PC-9 (cell line): ENCODE results near the gene TRIO. TPM values are rescaled to one million over a fixed set of nuclear protein-coding genes. Genes with fewer than 3 reads are reported as not detected.

Experiments used
- BruUV-seq: library from RNA; stranded (reverse); fragments of 400-500 nt; replicated peaks from 2 replicates; lab custom pipeline; 2021; lab: Mats Ljungman, UMichigan
- CTCF ChIA-PET: fragments of 300-600 bp; sonication (Branson Sonifier 250); formaldehyde crosslinking; loops from one replicate; lab custom pipeline; 2022; ENCODE audit warnings: antibody characterized with exemption; lab: Charles Lee
- POLR2A ChIA-PET: fragments of 300-600 bp; sonication (Branson Sonifier 250); formaldehyde crosslinking; loops from one replicate; lab custom pipeline; 2022; ENCODE audit warnings: antibody characterized with exemption; ENCODE audit not compliant: unreplicated experiment; lab: Charles Lee
- DNase-seq, 2 experiments: peaks; one replicate each; pipeline versions ENCODE4 v3.0.0 to v3.0.0-alpha.2; 2015 to 2022; ENCODE audit warnings: mixed read lengths in 1 of 2
- H2AFZ ChIP-seq: fragments of 200-600 bp; sonication (generic); 2 replicates; pipeline ENCODE4 v1.8.1; 2017; ENCODE audit warnings: antibody characterized with exemption
- H3F3A ChIP-seq: fragments of 200-600 bp; sonication (generic); 2 replicates; pipeline ENCODE4 v1.8.1; 2017; ENCODE audit warnings: antibody characterized with exemption, mild to moderate bottlenecking, low read depth; ENCODE audit not compliant: insufficient read depth
- H3K27ac ChIP-seq: fragments of 200-600 bp; sonication (generic); 2 replicates; pipeline ENCODE4 v1.6.1; 2016; ENCODE audit warnings: mixed run types
- H3K27me3 ChIP-seq: fragments of 200-600 bp; sonication (generic); 2 replicates; pipeline ENCODE4 v1.6.1; 2016; ENCODE audit warnings: low read depth, mixed run types; ENCODE audit not compliant: insufficient read depth
- H3K36me3 ChIP-seq: fragments of 200-600 bp; sonication (generic); 2 replicates; pipeline ENCODE4 v1.6.1; 2016; ENCODE audit warnings: low read depth, mixed run types
- H3K4me1 ChIP-seq: fragments of 200-600 bp; sonication (generic); replicated peaks from 2 replicates; pipeline ENCODE4 v1.6.1; 2016; ENCODE audit warnings: mixed run types; ENCODE audit not compliant: insufficient read depth
- H3K4me2 ChIP-seq: fragments of 200-600 bp; sonication (generic); 2 replicates; pipeline ENCODE4 v1.6.1; 2017; ENCODE audit warnings: mixed run types
- H3K4me3 ChIP-seq: fragments of 200-600 bp; sonication (generic); 2 replicates; pipeline ENCODE4 v1.6.1; 2016; ENCODE audit warnings: mixed run types
- H3K79me2 ChIP-seq: fragments of 200-600 bp; sonication (generic); 2 replicates; pipeline ENCODE4 v1.6.1; 2017; ENCODE audit warnings: low read depth, mixed run types
- H3K9me2 ChIP-seq: fragments of 200-600 bp; sonication (generic); 2 replicates; pipeline ENCODE4 v1.8.1; 2017; ENCODE audit warnings: mild to moderate bottlenecking; ENCODE audit not compliant: insufficient read depth
- H3K9me3 ChIP-seq: fragments of 200-600 bp; sonication (generic); 2 replicates; pipeline ENCODE4 v1.8.1; 2016; ENCODE audit warnings: low read depth; ENCODE audit not compliant: insufficient read depth
- H4K20me1 ChIP-seq: fragments of 200-600 bp; sonication (generic); 2 replicates; pipeline ENCODE4 v1.8.1; 2017; ENCODE audit not compliant: insufficient read depth
- CTCF ChIP-seq: fragments of 200-600 bp; sonication (generic); conservative IDR thresholded peaks from 2 replicates; pipeline ENCODE4 v1.6.1; 2017; ENCODE audit warnings: mixed run types, antibody characterized with exemption, mild to moderate bottlenecking, moderate library complexity
- EZH2 ChIP-seq: fragments of 200-600 bp; sonication (generic); IDR thresholded peaks from 2 replicates; pipeline ENCODE4 v1.8.0; 2017; ENCODE audit warnings: antibody characterized with exemption, low read depth
- intact Hi-C: fragments of 100-400 bp; cut with micrococcal nuclease; formaldehyde crosslinking; loops from one replicate; pipeline ENCODE4 v1.10.0; 2022; ENCODE audit not compliant: unreplicated experiment
- total RNA-seq: library from RNA; stranded (reverse); gene quantifications from 2 replicates; pipeline ENCODE4 v1.2.3, GENCODE V29; 2021

TRIO gene
- total RNA-seq, 1 experiment from 2014 or later, result 596 TPM

GRCh38 chr5:14212838-14213237, 69.7 kb downstream of the TRIO start:
- H3K9me3 ChIP-seq, result peaks cover 6% of the 10 kb centered on the region; the same call in 1 of the 2 replicates
- no TSS peak for BruUV-seq
- POLR2A ChIA-PET, result interaction anchor here (0.6 kb wide), 1 partner anchor 54 kb away, joined by 16 read pairs; no protein-coding TSS in a partner anchor
- TF ChIP-seq CTCF, result no peak
- TF ChIP-seq EZH2, result no peak
- H4K20me1 ChIP-seq, result peaks cover 25% of the 10 kb centered on the region
- peaks cover 34% of the 10 kb centered on the region for H3F3A ChIP-seq
- H3K4me2 ChIP-seq, result no peak overlapping the region
- intact Hi-C loops, result no loop called here
- H3K4me3 ChIP-seq, result no peak overlapping the region
- CTCF ChIA-PET, result interaction anchor here (0.6 kb wide), 1 partner anchor 69 kb away, joined by 4 read pairs; no protein-coding TSS in a partner anchor
- no peaks in the 10 kb centered on the region; the same call in 1 of the 2 replicates for H3K9me2 ChIP-seq
- peaks cover 99% of the 10 kb centered on the region for H3K79me2 ChIP-seq
- H3K4me1 ChIP-seq, result peaks cover 27% of the 10 kb centered on the region
- H3K36me3 ChIP-seq, result peaks cover 8% of the 10 kb centered on the region; the same call in 1 of the 2 replicates
- no peak overlapping the region for H2AFZ ChIP-seq
- peak overlapping the region; percentile 16; the same call in 1 of the 2 replicates for H3K27ac ChIP-seq
- H3K27me3 ChIP-seq, result no peaks in the 10 kb centered on the region
- DNase-seq, result no peak

GRCh38 chr5:14213253-14213652, 70.1 kb downstream of the TRIO start:
- peaks cover 30% of the 10 kb centered on the region for H3F3A ChIP-seq
- H3K4me1 ChIP-seq, result peaks cover 23% of the 10 kb centered on the region
- intact Hi-C loops, result no loop called here
- CTCF ChIA-PET, result interaction anchor here (0.6 kb wide), 1 partner anchor 68 kb away, joined by 3 read pairs; no protein-coding TSS in a partner anchor
- H2AFZ ChIP-seq, result no peak overlapping the region
- H3K36me3 ChIP-seq, result peaks cover 4% of the 10 kb centered on the region; the same call in 1 of the 2 replicates
- no peaks in the 10 kb centered on the region for H3K27me3 ChIP-seq
- no peak overlapping the region for H3K4me2 ChIP-seq
- POLR2A ChIA-PET, result interaction anchor here (0.6 kb wide), 1 partner anchor 54 kb away, joined by 16 read pairs; no protein-coding TSS in a partner anchor
- H3K9me3 ChIP-seq, result peaks cover 6% of the 10 kb centered on the region; the same call in 1 of the 2 replicates
- H3K27ac ChIP-seq, result no peak overlapping the region
- H3K9me2 ChIP-seq, result no peaks in the 10 kb centered on the region; the same call in 1 of the 2 replicates
- TF ChIP-seq CTCF, result no peak
- no peak for TF ChIP-seq EZH2
- H4K20me1 ChIP-seq, result peaks cover 25% of the 10 kb centered on the region
- no TSS peak for BruUV-seq
- H3K4me3 ChIP-seq, result no peak overlapping the region
- peaks cover 99% of the 10 kb centered on the region for H3K79me2 ChIP-seq
- no peak for DNase-seq

GRCh38 chr5:14213813-14214585, 70.9 kb downstream of the TRIO start:
- TF ChIP-seq EZH2 (no peak), CTCF (no peak)
- POLR2A ChIA-PET, result no interaction called here
- Histone ChIP-seq H3K4me2 (no peak overlapping the region), H3K4me1 (peaks cover 23% of the 10 kb centered on the region), H3K27me3 (no peaks in the 10 kb centered on the region), H3K27ac (no peak overlapping the region), H3K9me2 (no peaks in the 10 kb centered on the region; the same call in 1 of the 2 replicates), H3K9me3 (peaks cover 6% of the 10 kb centered on the region; the same call in 1 of the 2 replicates), H3K36me3 (no peaks in the 10 kb centered on the region), H2AFZ (no peak overlapping the region), H3F3A (peaks cover 22% of the 10 kb centered on the region), H3K4me3 (no peak overlapping the region), H4K20me1 (peaks cover 26% of the 10 kb centered on the region), H3K79me2 (peaks cover 99% of the 10 kb centered on the region)
- no peak for DNase-seq
- intact Hi-C loops, result no loop called here
- CTCF ChIA-PET, result interaction anchor here (0.6 kb wide), 1 partner anchor 69 kb away, joined by 3 read pairs; no protein-coding TSS in a partner anchor
- BruUV-seq, result no TSS peak
